A673 (cell line): ENCODE results near the gene TPI1. TPM values are rescaled to one million over a fixed set of nuclear protein-coding genes. Genes with fewer than 3 reads are reported as not detected.

Source experiments
- BruUV-seq: library from RNA; stranded (reverse); fragments of 400-500 nt; replicated peaks from 2 replicates; lab custom pipeline; 2021; lab: Mats Ljungman, UMichigan
- CTCF ChIA-PET: fragments of 300-600 bp; sonication (Branson Sonifier 250); formaldehyde crosslinking; loops from one replicate; lab custom pipeline; 2022; ENCODE audit warnings: antibody characterized with exemption; lab: Charles Lee
- POLR2A ChIA-PET: fragments of 300-600 bp; sonication (Branson Sonifier 250); formaldehyde crosslinking; loops from one replicate; lab custom pipeline; 2022; ENCODE audit warnings: antibody characterized with exemption; ENCODE audit not compliant: low non-redundant PET; lab: Charles Lee
- DNase-seq: peaks from one replicate; pipeline ENCODE4 v3.0.0-alpha.2; 2015; ENCODE audit warnings: low spot score
- H3K27ac ChIP-seq: fragments of 200-600 bp; sonication (generic); 2 replicates; pipeline ENCODE4 v1.5.1; 2016; ENCODE audit warnings: mixed run types, low read depth, mild to moderate bottlenecking, mixed read lengths, antibody characterized with exemption, low read length; ENCODE audit not compliant: poor library complexity, severe bottlenecking
- H3K27me3 ChIP-seq: fragments of 200-600 bp; sonication (generic); replicated peaks from 2 replicates; pipeline ENCODE4 v1.6.1; 2017; ENCODE audit warnings: mixed run types, low read depth, mild to moderate bottlenecking, mixed read lengths, antibody characterized with exemption, low read length; ENCODE audit not compliant: insufficient read depth, poor library complexity
- H3K36me3 ChIP-seq: fragments of 200-600 bp; sonication (generic); 2 replicates; pipeline ENCODE4 v1.6.1; 2016; ENCODE audit warnings: mixed run types, mild to moderate bottlenecking, mixed read lengths, antibody characterized with exemption, low read length; ENCODE audit not compliant: insufficient read depth, poor library complexity, severe bottlenecking
- H3K4me1 ChIP-seq: fragments of 200-600 bp; sonication (generic); 2 replicates; pipeline ENCODE4 v1.6.1; 2017; ENCODE audit warnings: mixed run types, mild to moderate bottlenecking, mixed read lengths, antibody characterized with exemption, low read length; ENCODE audit not compliant: insufficient read depth, poor library complexity, severe bottlenecking
- H3K4me3 ChIP-seq: fragments of 200-600 bp; sonication (generic); 2 replicates; pipeline ENCODE4 v1.5.1; 2016; ENCODE audit warnings: low read depth, mixed run types, mild to moderate bottlenecking, mixed read lengths, low read length; ENCODE audit not compliant: poor library complexity, severe bottlenecking
- H3K9me3 ChIP-seq: fragments of 200-600 bp; sonication (generic); 2 replicates; pipeline ENCODE4 v1.6.1; 2016; ENCODE audit warnings: mixed run types, low read depth, mild to moderate bottlenecking, mixed read lengths, antibody characterized with exemption, low read length; ENCODE audit not compliant: poor library complexity, severe bottlenecking
- CTCF ChIP-seq: fragments of 300-800, 200-600 bp; sonication (generic); conservative IDR thresholded peaks from 2 replicates; pipeline ENCODE4 v1.5.1; 2017; ENCODE audit warnings: low read depth, mild to moderate bottlenecking, antibody characterized with exemption, low read length, moderate library complexity, mixed read lengths
- EZH2 ChIP-seq: fragments of 200-600 bp; sonication (generic); IDR thresholded peaks from 2 replicates; pipeline ENCODE4 v1.6.1; 2017; ENCODE audit warnings: borderline replicate concordance, low read depth, mild to moderate bottlenecking, mixed read lengths, antibody characterized with exemption, low read length; ENCODE audit not compliant: poor library complexity, severe bottlenecking
- intact Hi-C: fragments of 100-400 bp; cut with micrococcal nuclease; formaldehyde crosslinking; loops from one replicate; pipeline ENCODE4 v1.10.0; 2022; ENCODE audit not compliant: unreplicated experiment
- total RNA-seq: library from RNA; stranded (reverse); gene quantifications from 2 replicates; pipeline ENCODE4 v1.2.3, GENCODE V29; 2021

Gene TPI1
- total RNA-seq, 1 experiment from 2014 or later = 1,277 TPM

GRCh38 chr12:6914947-6915788 is 47.8 kb downstream of the TPI1 start:
- TF ChIP-seq EZH2 = no peak
- no peak for TF ChIP-seq CTCF
- ChIA-PET POLR2A (no interaction called here), CTCF (interaction anchor here (1.0 kb wide), 2 partner anchors 42 to 46 kb away, joined by 3 read pairs; partner anchors contain the start of gene SPSB2)
- Histone ChIP-seq H3K27me3 (no peaks in the 10 kb centered on the region), H3K4me1 (peaks cover 13% of the 10 kb centered on the region), H3K4me3 (peak overlapping the region; percentile 97), H3K27ac (peak overlapping the region; percentile 88), H3K36me3 (peaks cover 39% of the 10 kb centered on the region), H3K9me3 (no peaks in the 10 kb centered on the region)
- intact Hi-C loops = no loop called here
- BruUV-seq = TSS peak; percentile 34
- DNase-seq = peak; percentile 88

GRCh38 chr12:6915789-6916285 is 48.5 kb downstream of the TPI1 start:
- ChIA-PET CTCF (no interaction called here), POLR2A (no interaction called here)
- no peak for TF ChIP-seq CTCF
- no peak for TF ChIP-seq EZH2
- Histone ChIP-seq H3K4me3 (peak overlapping the region; percentile 97), H3K9me3 (no peaks in the 10 kb centered on the region), H3K4me1 (peaks cover 13% of the 10 kb centered on the region), H3K27ac (peak overlapping the region; percentile 39), H3K36me3 (peaks cover 42% of the 10 kb centered on the region), H3K27me3 (no peaks in the 10 kb centered on the region)
- intact Hi-C loops = no loop called here
- no TSS peak for BruUV-seq
- no peak for DNase-seq

- no TSS peak for BruUV-seq
- H3K27me3 ChIP-seq = no peaks in the 10 kb centered on the region
- no peaks in the 10 kb centered on the region for H3K9me3 ChIP-seq
- no peak for DNase-seq
- H3K36me3 ChIP-seq = peaks cover 50% of the 10 kb centered on the region
- H3K4me1 ChIP-seq = peaks cover 13% of the 10 kb centered on the region
- CTCF ChIA-PET = interaction anchor here (0.6 to 1.1 kb wide), 2 partner anchors 9 to 161 kb away, joined by 3 read pairs; no protein-coding TSS in a partner anchor
- no peak overlapping the region for H3K4me3 ChIP-seq
- no peak for TF ChIP-seq CTCF
- TF ChIP-seq EZH2 = no peak
- H3K27ac ChIP-seq = peak overlapping the region; percentile 30
- POLR2A ChIA-PET = no interaction called here
- intact Hi-C loops = no loop called here
Measured at GRCh38 chr12:6916426-6917200, 49.3 kb downstream of the TPI1 start.
